ENCODE results near the gene CORO2B. TPM values are rescaled to one million over a fixed set of nuclear protein-coding genes. Genes with fewer than 3 reads are reported as not detected.

CORO2B gene
- total and polyA plus RNA-seq, 9 of the 15 experiments (the other 6 are each of a cell fraction or from before 2014, with no cell fraction given) = not detected

- TF ChIP-seq, protein P1, sequence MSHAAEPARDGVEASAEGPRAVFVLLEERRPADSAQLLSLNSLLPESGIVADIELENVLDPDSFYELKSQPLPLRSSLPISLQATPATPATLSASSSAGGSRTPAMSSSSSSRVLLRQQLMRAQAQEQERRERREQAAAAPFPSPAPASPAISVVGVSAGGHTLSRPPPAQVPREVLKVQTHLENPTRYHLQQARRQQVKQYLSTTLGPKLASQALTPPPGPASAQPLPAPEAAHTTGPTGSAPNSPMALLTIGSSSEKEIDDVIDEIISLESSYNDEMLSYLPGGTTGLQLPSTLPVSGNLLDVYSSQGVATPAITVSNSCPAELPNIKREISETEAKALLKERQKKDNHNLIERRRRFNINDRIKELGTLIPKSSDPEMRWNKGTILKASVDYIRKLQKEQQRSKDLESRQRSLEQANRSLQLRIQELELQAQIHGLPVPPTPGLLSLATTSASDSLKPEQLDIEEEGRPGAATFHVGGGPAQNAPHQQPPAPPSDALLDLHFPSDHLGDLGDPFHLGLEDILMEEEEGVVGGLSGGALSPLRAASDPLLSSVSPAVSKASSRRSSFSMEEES (CRISPR knock-in tag; IDR thresholded peaks at IDR 0.05) = no peak
- TF ChIP-seq ZNF282 (CRISPR knock-in tag; IDR thresholded peaks at IDR 0.05) (no peak), ARNT (IDR thresholded peaks at IDR 0.05) (no peak), SMC3 (conservative IDR thresholded peaks at IDR 0.05; ENCODE audit: insufficient read depth, low read depth, low read length) (peak; percentile 59), NR2C1 (IDR thresholded peaks at IDR 0.05) (no peak), NR2C1 (tag; IDR thresholded peaks at IDR 0.05) (no peak)
These were observed 24.6 kb upstream of the CORO2B start (continued) for GRCh38 chr15:68553994-68554720.

DNA sequence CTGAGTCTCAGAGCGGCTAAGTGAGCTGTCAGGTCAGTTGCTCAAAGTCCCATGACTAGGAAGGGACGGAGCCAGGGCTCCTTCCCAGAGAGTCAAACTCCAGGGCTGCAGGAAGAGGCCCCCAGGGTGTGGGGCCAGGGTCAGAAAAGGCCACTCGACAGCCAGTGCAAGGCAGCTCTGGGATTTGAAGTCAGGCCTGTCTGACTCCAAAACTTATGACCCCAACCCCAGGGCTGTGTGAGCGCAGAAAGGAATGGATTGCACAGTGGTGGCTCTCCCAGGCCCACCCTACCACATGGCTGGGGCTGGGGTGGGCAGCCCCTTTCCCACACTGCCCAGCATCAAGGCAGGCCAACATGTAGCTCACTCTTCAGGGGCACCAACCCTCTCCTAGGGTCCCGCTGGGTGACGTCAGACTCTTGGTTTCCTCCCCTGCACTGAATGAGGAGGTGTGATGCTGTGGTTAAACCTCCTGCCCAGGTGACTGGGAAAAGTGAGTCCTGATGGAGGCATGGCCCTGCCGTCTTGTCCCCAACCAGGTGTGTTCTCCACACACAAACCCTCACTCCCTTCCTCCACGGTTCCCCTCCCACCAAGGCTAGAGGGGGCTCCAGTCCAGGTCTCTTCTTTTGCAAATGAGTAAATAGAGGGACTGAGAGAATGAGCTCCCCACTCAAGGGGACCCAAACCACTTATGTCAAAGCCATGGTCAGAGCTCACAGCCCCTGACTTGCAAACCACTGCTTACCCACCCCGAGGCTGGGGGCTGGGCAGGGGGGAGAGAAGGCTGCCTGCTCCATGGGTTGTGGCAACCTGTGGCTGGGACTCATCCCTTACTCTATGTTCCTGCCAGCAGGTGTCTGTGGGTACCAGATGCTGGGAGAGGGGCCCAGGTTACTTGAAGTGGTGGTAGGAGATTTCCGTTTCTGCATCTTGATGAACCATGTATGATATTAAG, 23.8 kb upstream of the CORO2B start:
- Histone ChIP-seq H2AFZ (ENCODE audit: low read depth, low read length) (no peak overlapping the region), H3K9ac (ENCODE audit: insufficient read depth in 1 of 2, low read depth in 2 of 2, low read length in 2 of 2) (no peak overlapping the region), H3K9me3 (replicated peaks; ENCODE audit: control insufficient read depth, insufficient read depth, low read depth, low read length) (no peaks in the 10 kb centered on the region), H3K4me3 (no peak overlapping the region), H3K4me2 (ENCODE audit: insufficient read depth, low read length) (no peak overlapping the region), H3K79me2 (ENCODE audit: control insufficient read depth, insufficient read depth, low read length) (no peaks in the 10 kb centered on the region), H3K27ac (ENCODE audit: extremely low read depth, low read depth, low read length) (no peak overlapping the region), H3K36me3 (ENCODE audit: control insufficient read depth, insufficient read depth, low read length) (no peaks in the 10 kb centered on the region), H3K9me1 (ENCODE audit: control insufficient read depth, insufficient read depth, low read length) (no peaks in the 10 kb centered on the region), H3K4me1 (replicated peaks in 1 of 2; ENCODE audit: control insufficient read depth in 2 of 2, insufficient read depth in 2 of 2, low read length in 2 of 2) (peaks cover 0 to 7% of the 10 kb centered on the region in 2 experiments; a peak in 2 of 5 replicates), H3K27me3 (ENCODE audit: control insufficient read depth in 2 of 2, insufficient read depth in 2 of 2, low read length in 2 of 2) (peaks cover 0 to 29% of the 10 kb centered on the region in 2 experiments; a peak in 2 of 5 replicates), H4K20me1 (replicated peaks; ENCODE audit: control insufficient read depth, insufficient read depth, low read length) (peaks cover 21% of the 10 kb centered on the region)
- in situ Hi-C loops (cut with MboI) = loop anchor here (5.0 kb wide), 2 partner anchors 117 to 322 kb away; no protein-coding TSS in a partner anchor
- no peak for FAIRE-seq
- intact Hi-C loops (cut with micrococcal nuclease) = loop anchor here (1.0 to 10.0 kb wide), 3 partner anchors 119 to 320 kb away; no protein-coding TSS in a partner anchor
- POLR2A ChIA-PET = interaction anchor here (0.6 to 0.7 kb wide), 3 partner anchors 241 to 881 kb away, joined by 3 to 4 read pairs (median 4); no protein-coding TSS in a partner anchor
- no TSS peak for BruUV-seq (replicated peaks)
- no peak for DNase-seq (ENCODE audit: extremely low read depth in 1 of 4, low spot score in 3 of 4)
- CTCF ChIA-PET (ENCODE audit: low intra/inter-chr PET ratio) = interaction anchor here (0.9 to 2.1 kb wide), 4 partner anchors 96 to 670 kb away, joined by 3 to 14 read pairs (median 4); no protein-coding TSS in a partner anchor
- 1% methylated on average over 9 of the region's 10 CpGs for WGBS (ENCODE audit: insufficient coverage, low coverage, missing lambda C conversion rate)
- ATAC-seq = no peak
- TF ChIP-seq, protein P2, sequence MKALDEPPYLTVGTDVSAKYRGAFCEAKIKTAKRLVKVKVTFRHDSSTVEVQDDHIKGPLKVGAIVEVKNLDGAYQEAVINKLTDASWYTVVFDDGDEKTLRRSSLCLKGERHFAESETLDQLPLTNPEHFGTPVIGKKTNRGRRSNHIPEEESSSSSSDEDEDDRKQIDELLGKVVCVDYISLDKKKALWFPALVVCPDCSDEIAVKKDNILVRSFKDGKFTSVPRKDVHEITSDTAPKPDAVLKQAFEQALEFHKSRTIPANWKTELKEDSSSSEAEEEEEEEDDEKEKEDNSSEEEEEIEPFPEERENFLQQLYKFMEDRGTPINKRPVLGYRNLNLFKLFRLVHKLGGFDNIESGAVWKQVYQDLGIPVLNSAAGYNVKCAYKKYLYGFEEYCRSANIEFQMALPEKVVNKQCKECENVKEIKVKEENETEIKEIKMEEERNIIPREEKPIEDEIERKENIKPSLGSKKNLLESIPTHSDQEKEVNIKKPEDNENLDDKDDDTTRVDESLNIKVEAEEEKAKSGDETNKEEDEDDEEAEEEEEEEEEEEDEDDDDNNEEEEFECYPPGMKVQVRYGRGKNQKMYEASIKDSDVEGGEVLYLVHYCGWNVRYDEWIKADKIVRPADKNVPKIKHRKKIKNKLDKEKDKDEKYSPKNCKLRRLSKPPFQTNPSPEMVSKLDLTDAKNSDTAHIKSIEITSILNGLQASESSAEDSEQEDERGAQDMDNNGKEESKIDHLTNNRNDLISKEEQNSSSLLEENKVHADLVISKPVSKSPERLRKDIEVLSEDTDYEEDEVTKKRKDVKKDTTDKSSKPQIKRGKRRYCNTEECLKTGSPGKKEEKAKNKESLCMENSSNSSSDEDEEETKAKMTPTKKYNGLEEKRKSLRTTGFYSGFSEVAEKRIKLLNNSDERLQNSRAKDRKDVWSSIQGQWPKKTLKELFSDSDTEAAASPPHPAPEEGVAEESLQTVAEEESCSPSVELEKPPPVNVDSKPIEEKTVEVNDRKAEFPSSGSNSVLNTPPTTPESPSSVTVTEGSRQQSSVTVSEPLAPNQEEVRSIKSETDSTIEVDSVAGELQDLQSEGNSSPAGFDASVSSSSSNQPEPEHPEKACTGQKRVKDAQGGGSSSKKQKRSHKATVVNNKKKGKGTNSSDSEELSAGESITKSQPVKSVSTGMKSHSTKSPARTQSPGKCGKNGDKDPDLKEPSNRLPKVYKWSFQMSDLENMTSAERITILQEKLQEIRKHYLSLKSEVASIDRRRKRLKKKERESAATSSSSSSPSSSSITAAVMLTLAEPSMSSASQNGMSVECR (CRISPR knock-in tag; IDR thresholded peaks at IDR 0.05) = no peak
- TF ChIP-seq SMC3 (conservative IDR thresholded peaks at IDR 0.05; ENCODE audit: insufficient read depth, low read depth, low read length) = no peak
- no peak for TF ChIP-seq ZNF146 (CRISPR knock-in tag; IDR thresholded peaks at IDR 0.05; ENCODE audit: unreplicated experiment)
- TF ChIP-seq ZNF511 (CRISPR knock-in tag; IDR thresholded peaks at IDR 0.05) = no peak
- no peak for TF ChIP-seq PHF21A (IDR thresholded peaks at IDR 0.05; ENCODE audit: borderline replicate concordance, low read depth)

Measured in K562 (cell line).